ENCODE results near the gene IP6K3. TPM values are rescaled to one million over a fixed set of nuclear protein-coding genes. Genes with fewer than 3 reads are reported as not detected.

IP6K3 gene
- polyA plus RNA-seq, 1 donor = 1.0 TPM

- DNase-seq = no peak
These were observed 31.0 kb upstream of the IP6K3 start for GRCh38 chr6:33777398-33778388.

GRCh38 chr6:33776764-33777163, 30.1 kb upstream of the IP6K3 start:
- DNase-seq = no peak

GRCh38 chr6:33776186-33776585, 29.5 kb upstream of the IP6K3 start:
- DNase-seq = no peak

- no peak for DNase-seq
These were observed 28.1 kb upstream of the IP6K3 start for GRCh38 chr6:33774774-33775173.

- no peak for DNase-seq
These were observed 26.3 kb upstream of the IP6K3 start for GRCh38 chr6:33772902-33773472.

- DNase-seq = no peak
These were observed 25.6 kb upstream of the IP6K3 start for GRCh38 chr6:33772082-33772830.

- peak; percentile 77 for DNase-seq
These were observed 24.7 kb upstream of the IP6K3 start for GRCh38 chr6:33771146-33772081.

- DNase-seq = no peak
These were observed 24.1 kb upstream of the IP6K3 start for GRCh38 chr6:33770833-33771145.

GRCh38 chr6:33770124-33770832, 23.6 kb upstream of the IP6K3 start:
- DNase-seq = no peak

GRCh38 chr6:33769248-33769821, 22.6 kb upstream of the IP6K3 start:
- DNase-seq = no peak

- DNase-seq = no peak
These were observed 22.0 kb upstream of the IP6K3 start for GRCh38 chr6:33768644-33769120.

GRCh38 chr6:33766921-33767907, 20.5 kb upstream of the IP6K3 start:
- DNase-seq = no peak

- no peak for DNase-seq
These were observed 18.7 kb upstream of the IP6K3 start for GRCh38 chr6:33765368-33765767.

- DNase-seq = no peak
These were observed 17.3 kb upstream of the IP6K3 start for GRCh38 chr6:33764036-33764435.

GRCh38 chr6:33763483-33763882, 16.8 kb upstream of the IP6K3 start:
- DNase-seq = no peak

GRCh38 chr6:33762713-33763112, 16.0 kb upstream of the IP6K3 start:
- DNase-seq = no peak

GRCh38 chr6:33761922-33762629, 15.4 kb upstream of the IP6K3 start:
- DNase-seq = no peak

GRCh38 chr6:33761581-33761921, 14.8 kb upstream of the IP6K3 start:
- DNase-seq = no peak
